ENCODE measurements around the gene KLHDC8A.
A peak's percentile ranks its signal among the peaks of the same experiment; 100 is the strongest.
"Not testable (repeated sequence)": the region's sequence is repeated elsewhere in the genome, so short reads cannot be mapped to it uniquely, and the experiment has no call there.

The KLHDC8A gene

GRCh38 chr1:205356440-205357139, at the start of gene KLHDC8A:
Gene KLHDC8A (minus strand): TSS chr1:205356922. CDS start chr1:205343604, 13,318 bp downstream.
- DNase-seq: peak in 2 of 14 donors; percentile 20 to 34

- not testable (repeated sequence) for DNase-seq
Observed at GRCh38 chr1:205406252-205406651, 49.5 kb upstream of the KLHDC8A start.

- DNase-seq: not testable (repeated sequence)
Observed at GRCh38 chr1:205404484-205404883, 47.8 kb upstream of the KLHDC8A start.

GRCh38 chr1:205398586-205398985, 41.9 kb upstream of the KLHDC8A start:
- DNase-seq: no peak

GRCh38 chr1:205396967-205397616, 40.4 kb upstream of the KLHDC8A start:
- DNase-seq: peak in 2 of 14 donors; percentile 4 to 75

- no peak for DNase-seq
Observed at GRCh38 chr1:205395616-205396015, 38.9 kb upstream of the KLHDC8A start.

- DNase-seq: no peak
Observed at GRCh38 chr1:205392650-205393049, 35.9 kb upstream of the KLHDC8A start.

- DNase-seq: no peak
Observed at GRCh38 chr1:205391386-205391785, 34.7 kb upstream of the KLHDC8A start.

- DNase-seq: no peak
Observed at GRCh38 chr1:205387845-205388244, 31.1 kb upstream of the KLHDC8A start.

GRCh38 chr1:205382990-205383389, 26.3 kb upstream of the KLHDC8A start:
- not testable (repeated sequence) for DNase-seq

GRCh38 chr1:205382561-205382960, 25.8 kb upstream of the KLHDC8A start:
- no peak for DNase-seq

GRCh38 chr1:205381305-205381704, 24.6 kb upstream of the KLHDC8A start:
- no peak for DNase-seq

GRCh38 chr1:205380882-205381281, 24.2 kb upstream of the KLHDC8A start:
- DNase-seq: no peak

- DNase-seq: no peak
Observed at GRCh38 chr1:205379056-205379455, 22.3 kb upstream of the KLHDC8A start.

- DNase-seq: no peak
Observed at GRCh38 chr1:205377355-205377754, 20.6 kb upstream of the KLHDC8A start.

GRCh38 chr1:205376739-205377138, 20.0 kb upstream of the KLHDC8A start:
- no peak for DNase-seq

GRCh38 chr1:205375835-205376545, 19.3 kb upstream of the KLHDC8A start:
- no peak for DNase-seq

- DNase-seq: no peak
Observed at GRCh38 chr1:205374210-205375078, 17.7 kb upstream of the KLHDC8A start.

- no peak for DNase-seq
Observed at GRCh38 chr1:205373798-205374175, 17.1 kb upstream of the KLHDC8A start.

- DNase-seq: no peak
Observed at GRCh38 chr1:205373022-205373797, 16.5 kb upstream of the KLHDC8A start.

GRCh38 chr1:205371871-205372660, 15.3 kb upstream of the KLHDC8A start:
- DNase-seq: no peak
